HL-60 (cell line): Measurements from ENCODE around the gene PHF5A.
"Not testable (repeated sequence)": the region's sequence is repeated elsewhere in the genome, so short reads cannot be mapped to it uniquely, and the experiment has no call there.

Experiments used
- DNase-seq, 2 experiments: peaks; one replicate each; pipeline ENCODE4 v3.0.0-alpha.2; 2010 to 2020; ENCODE audit warnings: low read depth in 1 of 2, low spot score in 1 of 2
- H3K27ac ChIP-seq: fragments of 250-450 bp; sonication (Bioruptor Pico); replicated peaks from 2 replicates; pipeline ENCODE4 v1.5.1; 2020; ENCODE audit warnings: mild to moderate bottlenecking, moderate library complexity
- H3K27me3 ChIP-seq: fragments of 250-450 bp; sonication (Bioruptor Pico); 2 replicates; pipeline ENCODE4 v1.5.1; 2021; ENCODE audit warnings: mild to moderate bottlenecking, moderate library complexity; ENCODE audit not compliant: insufficient read depth, poor library complexity, severe bottlenecking
- H3K4me3 ChIP-seq: replicated peaks from 2 replicates; pipeline ENCODE4 v1.5.1; 2011; ENCODE audit warnings: mild to moderate bottlenecking, control low read depth, low read length; ENCODE audit not compliant: insufficient read depth
- GABPA ChIP-seq: IDR thresholded peaks from 2 replicates; pipeline ENCODE4 v1.6.1; 2012; ENCODE audit warnings: low read depth
- POLR2AphosphoS5 ChIP-seq: IDR thresholded peaks from 2 replicates; pipeline ENCODE4 v1.6.1; 2012; ENCODE audit warnings: low read depth
- SPI1 ChIP-seq: IDR thresholded peaks from 2 replicates; pipeline ENCODE4 v1.6.1; 2012; ENCODE audit warnings: low read depth, mild to moderate bottlenecking, borderline replicate concordance
- TF ChIP-seq, protein P1 (sequence below): IDR thresholded peaks from one replicate; pipeline ENCODE4 v1.5.1; 2011; ENCODE audit warnings: low read length, control low read depth, inconsistent platforms; ENCODE audit not compliant: insufficient read depth
- TF ChIP-seq, protein P2 (sequence below): IDR thresholded peaks from 2 replicates; pipeline ENCODE4 v1.6.1; 2012; ENCODE audit warnings: low read depth; ENCODE audit not compliant: insufficient replicate concordance

Gene PHF5A

DNA sequence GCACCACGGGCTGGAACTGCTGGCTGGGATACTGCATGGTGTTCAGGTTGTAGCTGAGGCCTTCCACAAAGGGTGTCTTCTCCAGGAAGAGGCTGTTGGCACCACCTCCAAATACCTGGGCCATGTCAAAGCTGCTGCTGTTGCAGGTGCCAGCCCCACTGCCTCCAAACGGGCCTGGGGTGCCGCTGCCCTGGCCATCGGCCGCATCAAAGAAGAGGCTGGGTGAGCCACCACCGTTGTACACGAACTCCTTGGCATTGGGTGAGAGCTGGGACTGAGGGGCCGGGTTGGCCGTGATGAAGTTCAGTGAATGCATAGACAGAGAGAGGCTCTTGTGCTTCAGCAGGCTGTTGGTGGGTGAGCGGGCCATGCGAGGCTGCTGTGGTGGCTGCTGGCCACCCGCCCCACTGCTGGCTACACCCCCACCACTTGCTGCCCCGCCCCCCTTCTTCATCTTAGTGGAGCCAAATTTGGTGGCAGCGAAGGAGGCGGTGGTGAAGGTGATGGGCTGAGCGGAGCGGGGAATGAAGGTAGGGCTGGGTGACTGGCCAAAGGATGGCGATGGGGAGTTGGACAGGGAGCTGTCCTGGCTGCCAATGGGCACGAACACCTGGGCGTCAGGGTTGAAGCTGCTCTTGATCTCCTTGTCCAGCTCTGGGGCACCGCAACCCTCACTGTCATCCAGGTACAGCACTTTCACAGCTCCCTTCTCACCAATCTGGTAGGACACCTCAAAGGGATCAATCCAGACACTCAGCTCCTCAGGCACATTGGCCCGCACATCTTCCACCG is 32.0 kb downstream of the PHF5A start:
- no peak for DNase-seq

DNA sequence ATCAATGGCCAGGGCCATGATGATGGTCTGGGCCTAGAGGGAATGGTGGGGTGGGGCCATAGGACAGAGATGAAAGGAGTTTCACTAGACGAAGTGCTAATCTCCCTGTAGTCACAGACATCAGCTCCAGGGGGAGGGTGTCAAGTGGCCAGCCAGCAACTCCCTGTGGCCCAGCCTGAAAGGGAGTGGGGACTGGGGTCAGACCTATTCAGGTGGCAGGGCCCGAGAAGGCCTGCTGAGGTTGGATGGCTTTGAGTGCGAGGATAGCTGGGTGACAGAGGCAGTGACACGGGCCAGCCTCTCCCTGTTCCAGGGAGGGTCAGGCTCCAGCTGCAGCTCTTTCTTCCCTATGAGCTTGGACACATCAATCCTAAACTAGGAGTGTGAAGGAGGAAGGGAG is 32.9 kb downstream of the PHF5A start:
- H3K27ac ChIP-seq = no peak overlapping the region
- DNase-seq = no peak

More for the DNA sequence above, 32.0 kb downstream of the PHF5A start:
- TF ChIP-seq, protein P1, sequence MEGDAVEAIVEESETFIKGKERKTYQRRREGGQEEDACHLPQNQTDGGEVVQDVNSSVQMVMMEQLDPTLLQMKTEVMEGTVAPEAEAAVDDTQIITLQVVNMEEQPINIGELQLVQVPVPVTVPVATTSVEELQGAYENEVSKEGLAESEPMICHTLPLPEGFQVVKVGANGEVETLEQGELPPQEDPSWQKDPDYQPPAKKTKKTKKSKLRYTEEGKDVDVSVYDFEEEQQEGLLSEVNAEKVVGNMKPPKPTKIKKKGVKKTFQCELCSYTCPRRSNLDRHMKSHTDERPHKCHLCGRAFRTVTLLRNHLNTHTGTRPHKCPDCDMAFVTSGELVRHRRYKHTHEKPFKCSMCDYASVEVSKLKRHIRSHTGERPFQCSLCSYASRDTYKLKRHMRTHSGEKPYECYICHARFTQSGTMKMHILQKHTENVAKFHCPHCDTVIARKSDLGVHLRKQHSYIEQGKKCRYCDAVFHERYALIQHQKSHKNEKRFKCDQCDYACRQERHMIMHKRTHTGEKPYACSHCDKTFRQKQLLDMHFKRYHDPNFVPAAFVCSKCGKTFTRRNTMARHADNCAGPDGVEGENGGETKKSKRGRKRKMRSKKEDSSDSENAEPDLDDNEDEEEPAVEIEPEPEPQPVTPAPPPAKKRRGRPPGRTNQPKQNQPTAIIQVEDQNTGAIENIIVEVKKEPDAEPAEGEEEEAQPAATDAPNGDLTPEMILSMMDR = no peak
- no peak for TF ChIP-seq SPI1
- Histone ChIP-seq H3K4me3 (no peak overlapping the region), H3K27me3 (no peaks in the 10 kb centered on the region), H3K27ac (no peak overlapping the region)

DNA sequence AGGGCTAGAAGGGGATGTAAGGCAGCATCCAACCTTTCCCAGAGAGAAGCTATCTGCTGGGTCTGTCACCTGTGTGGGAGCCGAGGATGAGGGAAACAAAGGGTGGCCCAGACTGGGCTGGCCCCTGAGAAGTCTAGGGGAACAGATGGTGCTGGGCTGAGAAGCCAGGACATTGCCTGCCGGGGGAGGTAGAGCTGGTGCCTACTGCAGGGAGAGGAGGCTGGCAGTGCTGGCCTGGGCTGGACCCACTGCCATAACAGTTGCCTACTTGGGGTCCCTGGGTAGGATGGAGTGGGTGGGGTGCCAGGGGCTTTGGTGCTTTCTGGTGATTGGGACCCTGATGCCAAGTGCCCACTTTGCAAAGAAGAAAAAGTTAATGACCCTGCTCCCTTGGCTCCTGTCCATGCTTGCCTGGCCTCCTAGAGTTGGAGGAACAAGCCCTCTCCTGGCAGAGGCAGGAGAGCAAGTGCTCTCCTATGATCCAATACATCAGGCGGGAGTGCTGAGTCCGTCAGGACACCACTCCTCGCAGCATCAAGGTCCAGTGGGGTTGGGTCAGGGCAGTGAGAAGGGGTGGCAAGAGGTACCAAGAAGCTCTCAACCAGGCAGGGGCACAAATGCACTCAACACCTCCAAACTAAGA is 34.0 kb downstream of the PHF5A start:
- H3K4me3 ChIP-seq, DNase-seq, H3K27me3 ChIP-seq, H3K27ac ChIP-seq: not testable (repeated sequence)

More for the DNA sequence above, 32.9 kb downstream of the PHF5A start:
- Histone ChIP-seq H3K27me3 (no peaks in the 10 kb centered on the region), H3K4me3 (no peak overlapping the region)
- no peak for TF ChIP-seq GABPA
- TF ChIP-seq, protein P2, sequence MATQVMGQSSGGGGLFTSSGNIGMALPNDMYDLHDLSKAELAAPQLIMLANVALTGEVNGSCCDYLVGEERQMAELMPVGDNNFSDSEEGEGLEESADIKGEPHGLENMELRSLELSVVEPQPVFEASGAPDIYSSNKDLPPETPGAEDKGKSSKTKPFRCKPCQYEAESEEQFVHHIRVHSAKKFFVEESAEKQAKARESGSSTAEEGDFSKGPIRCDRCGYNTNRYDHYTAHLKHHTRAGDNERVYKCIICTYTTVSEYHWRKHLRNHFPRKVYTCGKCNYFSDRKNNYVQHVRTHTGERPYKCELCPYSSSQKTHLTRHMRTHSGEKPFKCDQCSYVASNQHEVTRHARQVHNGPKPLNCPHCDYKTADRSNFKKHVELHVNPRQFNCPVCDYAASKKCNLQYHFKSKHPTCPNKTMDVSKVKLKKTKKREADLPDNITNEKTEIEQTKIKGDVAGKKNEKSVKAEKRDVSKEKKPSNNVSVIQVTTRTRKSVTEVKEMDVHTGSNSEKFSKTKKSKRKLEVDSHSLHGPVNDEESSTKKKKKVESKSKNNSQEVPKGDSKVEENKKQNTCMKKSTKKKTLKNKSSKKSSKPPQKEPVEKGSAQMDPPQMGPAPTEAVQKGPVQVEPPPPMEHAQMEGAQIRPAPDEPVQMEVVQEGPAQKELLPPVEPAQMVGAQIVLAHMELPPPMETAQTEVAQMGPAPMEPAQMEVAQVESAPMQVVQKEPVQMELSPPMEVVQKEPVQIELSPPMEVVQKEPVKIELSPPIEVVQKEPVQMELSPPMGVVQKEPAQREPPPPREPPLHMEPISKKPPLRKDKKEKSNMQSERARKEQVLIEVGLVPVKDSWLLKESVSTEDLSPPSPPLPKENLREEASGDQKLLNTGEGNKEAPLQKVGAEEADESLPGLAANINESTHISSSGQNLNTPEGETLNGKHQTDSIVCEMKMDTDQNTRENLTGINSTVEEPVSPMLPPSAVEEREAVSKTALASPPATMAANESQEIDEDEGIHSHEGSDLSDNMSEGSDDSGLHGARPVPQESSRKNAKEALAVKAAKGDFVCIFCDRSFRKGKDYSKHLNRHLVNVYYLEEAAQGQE = no peak
- no peak for TF ChIP-seq SPI1
- TF ChIP-seq POLR2AphosphoS5 = no peak
- TF ChIP-seq, protein P1 = no peak

DNA sequence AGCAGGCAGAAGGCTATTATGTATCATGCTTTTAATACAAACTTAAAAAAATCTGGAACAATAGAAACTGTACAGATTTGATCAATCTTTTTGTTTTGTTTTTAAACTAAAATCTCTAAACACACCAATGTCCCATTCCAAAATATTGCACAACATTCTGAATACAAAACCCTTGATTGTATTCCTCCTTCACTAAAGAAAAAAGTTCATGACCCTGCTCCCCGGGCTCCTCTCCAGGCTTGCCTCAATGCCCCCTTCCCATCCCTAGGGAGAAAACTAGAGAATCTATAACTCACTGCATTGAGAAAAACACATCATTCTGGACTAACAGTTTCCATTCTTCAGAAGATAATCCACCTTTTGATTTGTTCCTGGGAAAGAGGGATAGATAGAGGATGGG is 35.0 kb downstream of the PHF5A start:
- H3K4me3 ChIP-seq, DNase-seq, H3K27ac ChIP-seq, H3K27me3 ChIP-seq: not testable (repeated sequence)

DNA sequence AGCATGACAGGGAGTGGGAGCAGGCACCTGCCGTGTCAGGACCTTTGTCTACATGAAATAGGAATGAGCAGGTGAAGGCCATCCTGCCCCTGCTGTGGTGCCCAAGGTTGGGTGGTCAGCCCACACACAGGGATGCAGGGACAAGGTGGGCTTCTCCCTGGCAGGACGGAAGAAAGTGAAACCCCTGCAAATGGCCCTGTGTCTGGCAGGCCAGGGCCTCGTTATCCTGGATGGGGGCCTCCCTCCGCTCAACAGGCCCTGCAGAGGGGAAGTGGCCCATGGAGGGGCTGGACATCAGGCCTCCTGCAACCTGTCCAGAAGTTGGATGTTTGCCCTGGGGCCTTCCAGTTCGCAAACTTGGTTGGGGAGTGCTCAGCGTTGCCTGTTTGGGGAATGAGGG is 36.8 kb downstream of the PHF5A start:
- TF ChIP-seq, protein P1 = no peak
- TF ChIP-seq SPI1 = no peak
- Histone ChIP-seq H3K27me3 (no peaks in the 10 kb centered on the region), H3K27ac (no peak overlapping the region), H3K4me3 (no peak overlapping the region)
- DNase-seq = no peak
